ENCODE measurements around the gene NEURL3.
"Not testable (repeated sequence)": the region's sequence is repeated elsewhere in the genome, so short reads cannot be mapped to it uniquely, and the experiment has no call there.

NEURL3 gene

GRCh38 chr2:96484091-96484490, 21.1 kb downstream of the NEURL3 start:
- DNase-seq (ENCODE audit: low read depth): no peak

GRCh38 chr2:96477458-96477857, 27.7 kb downstream of the NEURL3 start:
- no peak for DNase-seq (ENCODE audit: low read depth)

GRCh38 chr2:96471772-96472171, 33.4 kb downstream of the NEURL3 start:
- DNase-seq (ENCODE audit: low read depth): no peak

GRCh38 chr2:96470636-96471035, 34.5 kb downstream of the NEURL3 start:
- DNase-seq (ENCODE audit: low read depth): peak; percentile 38

- no peak for DNase-seq (ENCODE audit: low read depth)
Observed at GRCh38 chr2:96470109-96470508, 35.0 kb downstream of the NEURL3 start.

GRCh38 chr2:96468904-96469303, 36.3 kb downstream of the NEURL3 start:
- DNase-seq (ENCODE audit: low read depth): no peak

- no peak for DNase-seq (ENCODE audit: low read depth)
Observed at GRCh38 chr2:96464651-96465050, 40.5 kb downstream of the NEURL3 start.

GRCh38 chr2:96464061-96464460, 41.1 kb downstream of the NEURL3 start:
- no peak for DNase-seq (ENCODE audit: low read depth)

GRCh38 chr2:96463119-96463518, 42.0 kb downstream of the NEURL3 start:
- DNase-seq (ENCODE audit: low read depth): no peak

GRCh38 chr2:96461616-96462015, 43.5 kb downstream of the NEURL3 start:
- not testable (repeated sequence) for DNase-seq (ENCODE audit: low read depth)

GRCh38 chr2:96452053-96452452, 53.1 kb downstream of the NEURL3 start:
- no peak for DNase-seq (ENCODE audit: low read depth)

- DNase-seq (ENCODE audit: low read depth): no peak
Observed at GRCh38 chr2:96449637-96450036, 55.5 kb downstream of the NEURL3 start.

GRCh38 chr2:96449174-96449573, 56.0 kb downstream of the NEURL3 start:
- no peak for DNase-seq (ENCODE audit: low read depth)

- DNase-seq (ENCODE audit: low read depth): no peak
Observed at GRCh38 chr2:96447726-96448125, 57.4 kb downstream of the NEURL3 start.
